ENCODE measurements around the gene RPL13. TPM values are rescaled to one million over a fixed set of nuclear protein-coding genes. Genes with fewer than 3 reads are reported as not detected.

Gene RPL13
- total RNA-seq, 1 experiment from 2014 or later: 2,157 TPM

GRCh38 chr16:89595330-89596060 is 35.0 kb downstream of the RPL13 start:
- Histone ChIP-seq H3T11ph (ENCODE audit: low read length) (no peak overlapping the region), H3K23ac (ENCODE audit: insufficient read length, low read depth, low read length) (no peak overlapping the region), H4K91ac (ENCODE audit: insufficient read length, low read depth, low read length) (no peak overlapping the region), H3K18ac (ENCODE audit: insufficient read length, low read depth, low read length) (no peak overlapping the region), H4K5ac (ENCODE audit: insufficient read length, low read depth, low read length) (no peak overlapping the region), H2BK5ac (ENCODE audit: insufficient read length, low read length) (no peak overlapping the region), H3K27ac (ENCODE audit: insufficient read length, low read depth, low read length) (no peak overlapping the region), H2AK5ac (ENCODE audit: insufficient read length, low read length) (no peak overlapping the region), H4K20me1 (ENCODE audit: control insufficient read depth, insufficient read depth, insufficient read length) (no peaks in the 10 kb centered on the region), H3K79me2 (ENCODE audit: insufficient read depth, low read length) (no peaks in the 10 kb centered on the region), H3K14ac (ENCODE audit: insufficient read depth, low read length) (no peak overlapping the region; the same call in 1 of the 2 replicates), H2BK12ac (ENCODE audit: insufficient read length, low read depth, low read length) (no peak overlapping the region), H3K4me1 (ENCODE audit: insufficient read depth, low read length) (no peaks in the 10 kb centered on the region), H3K4me2 (ENCODE audit: insufficient read depth, insufficient read length, low read length) (no peak overlapping the region), H2BK120ac (ENCODE audit: low read depth, low read length, poor library complexity, severe bottlenecking) (no peak overlapping the region), H2BK20ac (ENCODE audit: low read depth, low read length, poor library complexity, severe bottlenecking) (no peak overlapping the region), H3K23me2 (ENCODE audit: insufficient read length, low read depth, low read length, poor library complexity, severe bottlenecking) (no peaks in the 10 kb centered on the region), H3K9ac (ENCODE audit: extremely low read depth, insufficient read length, low read length) (no peak overlapping the region), H2AFZ (ENCODE audit: low read length) (no peak overlapping the region), H4K8ac (replicated peaks; ENCODE audit: insufficient read length, low read depth, low read length) (no peak overlapping the region), H3K27me3 (ENCODE audit: insufficient read depth, low read length) (no peaks in the 10 kb centered on the region), H3K79me1 (ENCODE audit: insufficient read depth, low read depth, low read length, poor library complexity, severe bottlenecking) (no peaks in the 10 kb centered on the region), H3K9me3 (ENCODE audit: control insufficient read depth, low read depth, low read length) (no peaks in the 10 kb centered on the region), H2BK15ac (ENCODE audit: low read depth, low read length) (no peak overlapping the region), H3K56ac (ENCODE audit: insufficient read length, low read depth, low read length) (no peak overlapping the region), H3K4ac (ENCODE audit: low read depth, low read length) (no peak overlapping the region)
- H3K4me1 Mint-ChIP-seq: peaks cover 0 to 4% of the 10 kb centered on the region in 2 experiments; a peak in 1 of 4 replicates
- no peak for TF ChIP-seq CTCF (conservative IDR thresholded peaks at IDR 0.05)
- H3K9me3 Mint-ChIP-seq: no peaks in the 10 kb centered on the region; a peak in 1 of 5 replicates
- WGBS (ENCODE audit: extremely low coverage, insufficient read length, low lambda C conversion rate): no CpG with 5 or more reads among the region's 47 CpGs
- DNase-seq: no peak
- peaks cover 0 to 6% (median 0%) of the 10 kb centered on the region in 3 experiments; a peak in 1 of 7 replicates for H3K36me3 Mint-ChIP-seq (ENCODE audit: insufficient read depth in 1 of 3, low read depth in 3 of 3)
- peak overlapping the region in 2 of 3 experiments; percentile 49 to 50; a peak in 1 of 7 replicates for H3K27ac Mint-ChIP-seq
- H3K4me3 Mint-ChIP-seq: no peak overlapping the region
- H3K27me3 Mint-ChIP-seq (ENCODE audit: low read depth): no peaks in the 10 kb centered on the region; the same call in 1 of the 2 replicates
